Breast epithelium (tissue), 4 donors: ENCODE data around the gene PCBP3. TPM values are rescaled to one million over a fixed set of nuclear protein-coding genes. Genes with fewer than 3 reads are reported as not detected.

Experiments
- DNase-seq, 2 donors: peaks; one replicate each; pipeline ENCODE4 v3.0.0-alpha.2; 2019; ENCODE audit warnings: low spot score in 2 of 2
- H3K27ac ChIP-seq, 2 donors: fragments of 200-600 bp; sonication (generic) in 1 of 2; one replicate each; pipeline ENCODE4 v1.5.1; 2016 to 2019; ENCODE audit warnings: mild to moderate bottlenecking in 1 of 2
- H3K27me3 ChIP-seq, 2 donors: fragments of 200-600 bp; sonication (generic) in 1 of 2; one replicate each; pipeline versions ENCODE4 v1.5.1 to v1.6.0; 2017 to 2019; ENCODE audit warnings: control low read depth in 1 of 2, mild to moderate bottlenecking in 1 of 2
- H3K36me3 ChIP-seq: fragments of 200-600 bp; one replicate; pipeline ENCODE4 v1.5.1; 2019
- H3K4me1 ChIP-seq, 2 donors: fragments of 200-600 bp; sonication (generic); one replicate each; pipeline ENCODE4 v1.5.1; 2016 to 2019; ENCODE audit warnings: control low read depth in 1 of 2
- H3K4me3 ChIP-seq, 3 donors: fragments of 200-600 bp; sonication (generic); 1 replicate in 2 of 3; 2 replicates in 1 of 3; pipeline ENCODE4 v1.5.1; 2016 to 2019; ENCODE audit warnings: mild to moderate bottlenecking in 3 of 3, moderate library complexity in 2 of 3
- H3K9me3 ChIP-seq, 2 donors: fragments of 200-600 bp; sonication (generic) in 1 of 2; one replicate each; pipeline ENCODE4 v1.5.1; 2016 to 2019; ENCODE audit warnings: control low read depth in 1 of 2
- CTCF ChIP-seq, 3 donors: fragments of 450-650 bp; IDR thresholded peaks; one replicate each; pipeline ENCODE4 v1.5.1; 2016 to 2017; ENCODE audit warnings: antibody characterized with exemption in 3 of 3, mild to moderate bottlenecking in 3 of 3, moderate library complexity in 3 of 3
- POLR2A ChIP-seq: fragments of 450-650 bp; IDR thresholded peaks from one replicate; pipeline ENCODE4 v1.6.1; 2016; ENCODE audit warnings: antibody characterized with exemption, mild to moderate bottlenecking, moderate library complexity
- POLR2AphosphoS5 ChIP-seq, 3 donors: sonication (generic); formaldehyde crosslinking; IDR thresholded peaks; one replicate each; pipeline ENCODE4 v1.6.1; 2017; ENCODE audit warnings: antibody characterized with exemption in 3 of 3
- intact Hi-C: fragments of 100-400 bp; cut with DNase I; formaldehyde crosslinking; loops from one replicate; pipeline ENCODE4 v1.15.1; 2023; ENCODE audit warnings: low total_unique reads
- total RNA-seq, 3 donors: library from RNA; depleted of rRNA; stranded (reverse); fragments of >200 nt; gene quantifications; one replicate each; pipeline ENCODE4 v1.1.0, GENCODE V29; 2016

Gene PCBP3
- total RNA-seq, 3 donors from 2014 or later: 3.4 to 13.8 (median 4.6) TPM

- no peaks in the 10 kb centered on the region for H3K4me1 ChIP-seq
- H3K36me3 ChIP-seq: no peaks in the 10 kb centered on the region
- H3K27me3 ChIP-seq: peaks cover 0 to 84% of the 10 kb centered on the region in 2 donors
- intact Hi-C loops: no loop called here
- H3K4me3 ChIP-seq: peak overlapping the region in 1 of 3 donors; percentile 22
- H3K9me3 ChIP-seq: peaks cover 0 to 7% of the 10 kb centered on the region in 2 donors
- TF ChIP-seq POLR2AphosphoS5 (IDR thresholded peaks at IDR 0.05) (no peak), POLR2A (no peak), CTCF (IDR thresholded peaks at IDR 0.05) (no peak)
- DNase-seq: peak in 1 of 2 donors; percentile 31
- no peak overlapping the region for H3K27ac ChIP-seq
Measured at GRCh38 chr21:45615145-45615711, 28.3 kb upstream of the PCBP3 start.

GRCh38 chr21:45617021-45617921, 26.3 kb upstream of the PCBP3 start:
- H3K4me1 ChIP-seq: no peaks in the 10 kb centered on the region
- intact Hi-C loops: no loop called here
- H3K36me3 ChIP-seq: no peaks in the 10 kb centered on the region
- peak in 1 of 2 donors; percentile 47 for DNase-seq
- TF ChIP-seq POLR2A: no peak
- no peak for TF ChIP-seq CTCF (IDR thresholded peaks at IDR 0.05)
- TF ChIP-seq POLR2AphosphoS5 (IDR thresholded peaks at IDR 0.05): no peak
- H3K4me3 ChIP-seq: no peak overlapping the region
- H3K27ac ChIP-seq: no peak overlapping the region
- H3K27me3 ChIP-seq: peaks cover 0 to 72% of the 10 kb centered on the region in 2 donors
- H3K9me3 ChIP-seq: peaks cover 0 to 7% of the 10 kb centered on the region in 2 donors

GRCh38 chr21:45618287-45618686, 25.2 kb upstream of the PCBP3 start:
- intact Hi-C loops: no loop called here
- Histone ChIP-seq H3K27ac (no peak overlapping the region), H3K9me3 (peaks cover 0 to 7% of the 10 kb centered on the region in 2 donors), H3K4me3 (no peak overlapping the region), H3K27me3 (peaks cover 0 to 77% of the 10 kb centered on the region in 2 donors), H3K36me3 (no peaks in the 10 kb centered on the region), H3K4me1 (no peaks in the 10 kb centered on the region)
- TF ChIP-seq POLR2AphosphoS5 (IDR thresholded peaks at IDR 0.05): no peak
- no peak for TF ChIP-seq CTCF (IDR thresholded peaks at IDR 0.05)
- no peak for TF ChIP-seq POLR2A
- DNase-seq: peak in 1 of 2 donors; percentile 28

GRCh38 chr21:45618846-45619485, 24.6 kb upstream of the PCBP3 start:
- Histone ChIP-seq H3K9me3 (peaks cover 0 to 7% of the 10 kb centered on the region in 2 donors), H3K27me3 (peaks cover 0 to 73% of the 10 kb centered on the region in 2 donors), H3K27ac (no peak overlapping the region), H3K4me1 (no peaks in the 10 kb centered on the region), H3K4me3 (no peak overlapping the region), H3K36me3 (no peaks in the 10 kb centered on the region)
- TF ChIP-seq POLR2AphosphoS5 (IDR thresholded peaks at IDR 0.05): no peak
- TF ChIP-seq CTCF (IDR thresholded peaks at IDR 0.05): no peak
- no peak for TF ChIP-seq POLR2A
- intact Hi-C loops: no loop called here
- DNase-seq: peak in 1 of 2 donors; percentile 24
